ENCODE measurements around the gene NAT8. TPM values are rescaled to one million over a fixed set of nuclear protein-coding genes. Genes with fewer than 3 reads are reported as not detected.

NAT8 gene
- total and polyA plus RNA-seq, 2 of the 8 experiments (the other 6 are each of a cell fraction or from before 2014, with no cell fraction given), result not detected

DNA sequence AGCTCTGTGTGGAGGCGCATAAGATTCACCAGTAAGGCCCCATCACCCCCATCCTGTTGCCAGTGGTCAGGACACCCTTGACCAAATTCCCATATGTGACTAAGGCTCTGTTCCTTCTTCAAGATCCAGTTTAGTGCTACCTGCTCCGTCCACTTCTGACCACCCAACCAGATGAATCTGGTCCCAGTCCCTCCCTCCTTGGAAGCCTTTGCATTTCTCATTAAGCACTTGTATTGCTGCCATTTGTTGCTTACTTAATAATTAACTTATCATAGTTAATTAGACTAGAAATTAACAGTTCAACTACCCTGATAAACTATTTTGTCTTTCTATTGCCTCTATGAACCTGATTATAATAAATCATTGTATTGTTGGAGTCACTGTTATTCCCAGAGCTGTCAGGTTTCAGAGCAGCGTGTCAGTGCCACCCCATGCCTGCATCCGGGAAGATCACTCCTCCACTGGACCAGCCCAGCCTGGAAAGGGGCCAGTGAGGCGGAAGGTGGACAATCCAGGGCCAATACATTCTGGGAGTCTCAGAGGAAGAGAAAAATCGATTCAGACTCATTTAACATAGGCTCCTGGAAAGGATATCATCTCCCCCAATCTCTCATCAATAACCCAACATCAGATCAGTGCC is 9.5 kb upstream of the NAT8 start:
- Histone ChIP-seq H2BK120ac (replicated peaks; ENCODE audit: low read depth, low read length) (no peak overlapping the region), H2BK5ac (ENCODE audit: low read depth, low read length) (no peak overlapping the region), H3K23me2 (ENCODE audit: low read depth, low read length) (no peaks in the 10 kb centered on the region), H3K4me2 (ENCODE audit: insufficient read depth in 1 of 2, low read depth in 2 of 2, low read length in 2 of 2) (no peak overlapping the region), H3K27ac (ENCODE audit: low read depth, low read length) (no peak overlapping the region), H2BK20ac (ENCODE audit: low read length) (no peak overlapping the region), H3K4me3 (ENCODE audit: extremely low read depth in 1 of 4, insufficient read depth in 2 of 4, low read depth in 3 of 4, low read length in 4 of 4) (no peak overlapping the region), H3K14ac (ENCODE audit: insufficient read length) (no peak overlapping the region), H3K18ac (ENCODE audit: extremely low read depth, low read length) (no peak overlapping the region), H3K9ac (replicated peaks in 1 of 4; ENCODE audit: extremely low read depth in 1 of 4, low read depth in 3 of 4, low read length in 3 of 4) (no peak overlapping the region), H3K4me1 (replicated peaks in 1 of 4; ENCODE audit: control insufficient read depth in 3 of 4, insufficient read depth in 4 of 4, low read length in 3 of 4) (no peaks in the 10 kb centered on the region), H3K36me3 (ENCODE audit: control insufficient read depth in 2 of 4, insufficient read depth in 4 of 4, low read length in 3 of 4) (no peaks in the 10 kb centered on the region), H3K9me3 (ENCODE audit: insufficient read depth in 2 of 2, low read depth in 1 of 2, low read length in 1 of 2) (peaks cover 12 to 13% of the 10 kb centered on the region in 2 experiments), H4K20me1 (replicated peaks in 1 of 2; ENCODE audit: control insufficient read depth in 1 of 2, insufficient read depth in 2 of 2, low read length in 2 of 2) (no peaks in the 10 kb centered on the region), H3K79me1 (ENCODE audit: low read depth, low read length) (no peaks in the 10 kb centered on the region), H2AFZ (ENCODE audit: low read length) (no peak overlapping the region), H4K5ac (ENCODE audit: insufficient read length, low read depth, low read length) (no peak overlapping the region), H3K4ac (replicated peaks; ENCODE audit: insufficient read length, low read depth, low read length) (no peak overlapping the region), H4K8ac (ENCODE audit: extremely low read depth, insufficient read depth, low read length) (no peak overlapping the region), H2BK12ac (ENCODE audit: low read depth, low read length) (no peak overlapping the region), H2AK5ac (ENCODE audit: low read depth, low read length) (no peak overlapping the region), H3K23ac (ENCODE audit: insufficient read length) (no peak overlapping the region), H2BK15ac (ENCODE audit: low read length) (no peak overlapping the region), H4K91ac (replicated peaks; ENCODE audit: insufficient read length, low read length) (no peak overlapping the region), H3K56ac (replicated peaks; ENCODE audit: insufficient read length, low read depth, low read length) (no peak overlapping the region), H3K79me2 (ENCODE audit: control insufficient read depth in 1 of 2, insufficient read depth in 2 of 2, low read length in 2 of 2) (no peaks in the 10 kb centered on the region), H3K27me3 (replicated peaks in 1 of 4; ENCODE audit: control insufficient read depth in 3 of 4, extremely low read depth in 1 of 4, insufficient read depth in 3 of 4, low read length in 3 of 4) (no peaks in the 10 kb centered on the region)
- WGBS, 2 experiments (ENCODE audit: extremely low coverage in 1 of 2, insufficient coverage in 1 of 2, insufficient read length in 1 of 2, insufficient replicate concordance in 2 of 2, low coverage in 1 of 2, low lambda C conversion rate in 2 of 2, missing lambda C conversion rate in 1 of 2), result 83% methylated on average over 6 of the region's 6 CpGs; no CpG with 5 or more reads in 1 of the 2 experiments
- FAIRE-seq (no peak), DNase-seq (ENCODE audit: low read depth in 1 of 2, low spot score in 2 of 2) (no peak)
- ChIA-PET CTCF (ENCODE audit: partially characterized antibody) (interaction anchor here (1.0 to 1.3 kb wide), 2 partner anchors 28 to 42 kb away, joined by 3 to 5 read pairs; no protein-coding TSS in a partner anchor), POLR2A (ENCODE audit: partially characterized antibody) (no interaction called here)
- TF ChIP-seq, protein P1, sequence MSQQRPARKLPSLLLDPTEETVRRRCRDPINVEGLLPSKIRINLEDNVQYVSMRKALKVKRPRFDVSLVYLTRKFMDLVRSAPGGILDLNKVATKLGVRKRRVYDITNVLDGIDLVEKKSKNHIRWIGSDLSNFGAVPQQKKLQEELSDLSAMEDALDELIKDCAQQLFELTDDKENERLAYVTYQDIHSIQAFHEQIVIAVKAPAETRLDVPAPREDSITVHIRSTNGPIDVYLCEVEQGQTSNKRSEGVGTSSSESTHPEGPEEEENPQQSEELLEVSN (IDR thresholded peaks at IDR 0.05), result no peak
- TF ChIP-seq RFX5 (IDR thresholded peaks at IDR 0.05; ENCODE audit: borderline replicate concordance, low read depth, low read length), result no peak
- TF ChIP-seq SIRT6 (IDR thresholded peaks at IDR 0.05; ENCODE audit: low read length), result no peak
- TF ChIP-seq HDAC6 (IDR thresholded peaks at IDR 0.05; ENCODE audit: low read depth, low read length), result no peak
- TF ChIP-seq CBX5 (IDR thresholded peaks at IDR 0.05; ENCODE audit: low read depth, low read length), result no peak
- TF ChIP-seq JUN (IDR thresholded peaks at IDR 0.05; ENCODE audit: low read depth, low read length), result no peak
- no peak for TF ChIP-seq KDM5A (IDR thresholded peaks at IDR 0.05; ENCODE audit: low read length)
- TF ChIP-seq CTBP2 (IDR thresholded peaks at IDR 0.05; ENCODE audit: borderline replicate concordance, insufficient read depth, insufficient read length, low read length), result no peak
- TF ChIP-seq POLR2AphosphoS5 (IDR thresholded peaks at IDR 0.05; ENCODE audit: low read depth, low read length), result no peak
- no peak for TF ChIP-seq SP2 (IDR thresholded peaks at IDR 0.05; ENCODE audit: low read length)
- no peak for TF ChIP-seq PHF8 (conservative IDR thresholded peaks at IDR 0.05; ENCODE audit: low read depth, low read length)
- no peak for TF ChIP-seq RBBP5 (IDR thresholded peaks at IDR 0.05; ENCODE audit: borderline replicate concordance, low read depth, low read length)
- no peak for TF ChIP-seq SRF (IDR thresholded peaks at IDR 0.05; ENCODE audit: low read depth, low read length)
